HG03354 (cell line): ENCODE data around the gene PKNOX2.

Source experiments
- ATAC-seq: cut with Tn5 transposase; IDR thresholded peaks from one replicate; pipeline ENCODE4 v1.9.1; 2021; ENCODE audit warnings: mild to moderate bottlenecking; ENCODE audit not compliant: unreplicated experiment, poor library complexity, severe bottlenecking

PKNOX2 gene

GRCh38 chr11:125225401-125225800, 60.9 kb downstream of the PKNOX2 start:
- ATAC-seq, result no peak

DNA sequence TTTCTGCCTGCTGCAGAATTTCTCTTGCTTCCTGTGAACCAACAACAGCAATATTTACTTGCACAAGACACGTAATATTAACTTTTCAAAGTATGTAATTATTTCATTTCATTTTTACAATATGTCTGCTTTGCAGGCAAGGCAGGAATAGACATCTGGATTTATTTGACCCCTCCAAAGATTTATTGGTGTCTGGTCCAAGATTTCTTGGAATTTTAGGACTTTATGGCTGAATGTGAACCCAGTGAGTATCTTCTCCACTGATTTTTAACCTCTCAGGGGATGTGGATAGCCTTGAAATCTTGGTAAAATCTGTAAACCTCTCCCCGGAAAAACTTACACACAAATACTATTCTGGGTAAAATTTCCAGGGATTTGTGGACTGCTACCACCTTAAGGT, 61.5 kb downstream of the PKNOX2 start:
- ATAC-seq, result no peak

DNA sequence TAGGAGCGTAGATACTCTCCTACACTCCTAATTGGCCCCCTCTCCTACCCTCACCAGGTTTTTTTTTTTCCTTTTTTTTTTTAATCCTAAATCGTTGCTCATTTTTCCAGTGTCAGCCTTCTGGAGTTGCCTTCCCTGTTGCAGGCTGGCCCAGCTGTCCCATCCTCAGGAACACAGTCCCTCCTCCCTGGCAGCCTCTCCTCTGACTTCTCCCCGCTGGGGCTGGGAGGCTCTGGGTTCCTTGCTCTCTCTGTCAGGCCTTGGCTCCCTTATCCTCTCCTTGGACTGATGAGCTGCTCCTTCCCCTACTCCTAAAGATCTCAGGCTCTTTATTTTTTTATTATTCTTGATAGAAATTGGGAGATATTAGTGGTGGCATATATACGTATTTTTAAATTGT, 62.2 kb downstream of the PKNOX2 start:
- ATAC-seq, result no peak

- no peak for ATAC-seq
These were observed 62.6 kb downstream of the PKNOX2 start for GRCh38 chr11:125227151-125227550.

- ATAC-seq, result no peak
These were observed 63.9 kb downstream of the PKNOX2 start for GRCh38 chr11:125228445-125228844.

GRCh38 chr11:125228993-125229392, 64.4 kb downstream of the PKNOX2 start:
- no peak for ATAC-seq

- no peak for ATAC-seq
These were observed 65.4 kb downstream of the PKNOX2 start for GRCh38 chr11:125229916-125230315.

GRCh38 chr11:125233116-125233515, 68.6 kb downstream of the PKNOX2 start:
- ATAC-seq, result no peak

GRCh38 chr11:125233736-125234275, 69.3 kb downstream of the PKNOX2 start:
- ATAC-seq, result no peak

DNA sequence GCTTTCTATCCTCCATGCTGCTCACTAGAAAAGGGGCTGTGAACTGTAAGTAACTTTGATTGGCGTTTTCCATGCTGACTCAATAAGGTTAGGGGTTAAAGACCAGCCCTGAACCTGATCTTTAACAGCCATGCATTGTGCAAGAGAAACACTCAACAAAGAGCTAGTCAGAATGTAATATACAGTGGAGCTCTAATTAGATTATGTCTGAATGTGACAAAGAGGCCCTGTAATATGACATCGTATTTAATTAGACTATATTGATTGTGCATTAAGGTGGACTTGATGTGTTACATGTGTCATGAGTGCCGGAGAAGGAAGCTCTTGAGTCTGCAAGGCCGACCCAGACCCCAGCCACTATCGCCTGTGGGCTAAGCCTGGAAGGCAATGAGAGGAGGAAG, 70.5 kb downstream of the PKNOX2 start:
- ATAC-seq, result no peak

- no peak for ATAC-seq
These were observed 71.7 kb downstream of the PKNOX2 start for GRCh38 chr11:125236072-125236825.

GRCh38 chr11:125239585-125240560, 75.3 kb downstream of the PKNOX2 start:
- no peak for ATAC-seq

GRCh38 chr11:125241104-125241503, 76.6 kb downstream of the PKNOX2 start:
- ATAC-seq, result no peak

DNA sequence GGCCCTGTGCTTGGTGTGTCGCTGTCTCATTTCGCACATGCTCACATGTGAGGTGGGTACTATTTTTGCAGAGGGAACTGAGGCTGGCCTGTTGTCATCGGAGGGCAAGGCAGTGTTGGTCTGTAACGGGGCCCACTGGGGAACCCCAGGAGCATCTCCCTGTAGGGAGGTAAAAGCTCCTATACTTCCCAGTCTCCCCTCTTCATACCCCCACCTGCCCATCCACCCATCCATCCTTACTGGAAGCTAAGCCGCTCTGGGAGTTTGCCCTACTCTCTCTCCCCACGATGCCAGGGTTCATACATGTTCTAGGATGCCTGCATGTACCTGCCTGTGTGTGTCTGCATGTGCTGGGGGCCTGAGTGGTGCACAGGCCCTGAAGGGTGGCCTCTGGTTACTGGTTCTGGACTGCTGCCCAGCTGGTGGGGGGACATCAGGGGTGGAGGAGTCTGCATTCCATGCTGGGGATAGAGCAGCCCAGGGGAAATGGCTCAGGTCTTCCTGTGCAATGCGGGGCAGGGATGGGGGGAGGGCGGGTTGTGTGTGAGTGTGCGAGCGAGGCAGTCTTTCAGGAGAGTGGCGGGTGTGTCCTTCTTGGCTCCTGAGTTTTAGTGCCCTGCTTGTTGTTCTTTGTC, 77.7 kb downstream of the PKNOX2 start:
- ATAC-seq, result no peak

DNA sequence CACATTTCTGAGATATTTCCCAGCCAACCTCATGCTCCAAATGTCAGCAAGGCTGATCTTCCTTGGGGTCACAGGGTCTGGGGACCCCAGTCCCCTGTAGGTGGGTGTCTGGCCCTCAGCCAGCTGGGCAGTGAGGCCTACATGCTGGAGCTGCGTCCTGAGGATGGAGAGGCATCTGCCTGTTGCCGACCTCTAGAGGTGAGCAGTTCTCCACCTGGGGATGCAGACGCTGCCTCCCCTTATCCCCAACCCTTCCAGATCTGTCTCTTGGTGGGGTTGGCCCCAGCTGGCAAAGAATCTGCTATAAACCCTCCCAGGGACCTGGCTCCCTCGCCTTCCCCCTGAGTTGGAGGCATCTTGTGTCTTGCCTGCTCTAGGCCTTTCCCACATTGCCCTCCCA, 79.6 kb downstream of the PKNOX2 start:
- no peak for ATAC-seq

- no peak for ATAC-seq
These were observed 80.7 kb downstream of the PKNOX2 start for GRCh38 chr11:125245299-125245698.

GRCh38 chr11:125247431-125247830, 82.9 kb downstream of the PKNOX2 start:
- no peak for ATAC-seq

DNA sequence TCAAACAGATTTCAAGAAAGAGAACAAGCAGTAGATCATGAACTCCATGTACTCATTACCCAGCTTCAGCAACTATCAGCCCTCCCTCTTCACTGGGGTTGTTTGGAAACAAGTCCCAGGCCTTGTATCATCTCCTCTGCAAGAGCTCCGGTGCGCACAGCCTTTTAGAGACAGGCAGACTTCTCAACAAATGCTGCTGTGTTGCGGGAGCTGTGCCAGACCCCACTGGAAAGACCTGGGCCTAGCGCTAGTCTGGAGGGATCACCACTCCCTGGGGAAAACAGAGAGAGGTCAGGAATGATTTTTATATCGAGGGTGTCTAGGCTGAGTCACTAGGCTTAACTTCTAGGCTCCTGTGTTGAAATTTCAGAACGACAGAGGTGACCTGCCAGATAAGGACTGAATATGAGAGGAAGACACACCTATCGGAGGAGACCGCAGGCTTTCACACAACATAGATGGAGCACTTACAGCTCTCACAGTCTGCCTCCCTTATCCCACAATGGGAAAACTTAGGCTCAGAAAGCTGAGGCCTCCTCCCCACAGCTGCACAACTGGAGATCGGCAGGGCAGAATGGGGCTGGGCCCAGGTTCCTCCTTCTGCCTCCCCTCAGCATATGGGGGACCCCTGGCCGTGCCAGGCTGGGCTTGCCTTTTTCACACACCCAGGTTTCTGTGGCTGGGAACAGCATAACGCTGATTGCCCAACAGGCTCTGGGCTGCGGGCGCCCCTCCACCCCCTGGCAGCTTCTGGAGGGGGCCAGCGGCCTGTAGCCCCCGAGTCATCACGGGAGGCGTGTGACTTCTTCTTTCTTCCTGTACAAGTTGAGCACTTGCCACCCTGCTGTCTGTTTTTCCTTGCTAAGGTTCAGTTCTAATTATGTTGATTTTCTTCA, 86.0 kb downstream of the PKNOX2 start:
- no peak for ATAC-seq

- ATAC-seq, result no peak
These were observed 86.6 kb downstream of the PKNOX2 start for GRCh38 chr11:125251214-125251545.
